ENCODE data around the gene NPAS2.
A peak's percentile ranks its signal among the peaks of the same experiment; 100 is the strongest.

The NPAS2 gene

GRCh38 chr2:100982431-100982861 is 162.5 kb downstream of the NPAS2 start:
- H3K9me3 ChIP-seq = no peaks in the 10 kb centered on the region
- peaks cover 0 to 23% (median 10%) of the 10 kb centered on the region in 3 donors for H3K36me3 ChIP-seq
- H3K27ac ChIP-seq = no peak overlapping the region
- no peak for DNase-seq
- intact Hi-C loops (cut with DNase I; ENCODE audit: low total_unique reads) = loop anchor here (5.0 kb wide), 2 partner anchors 250 to 375 kb away; no protein-coding TSS in a partner anchor
- peaks cover 0 to 36% (median 3%) of the 10 kb centered on the region in 4 donors for H3K4me1 ChIP-seq
- no peak overlapping the region for H3K4me3 ChIP-seq
- TF ChIP-seq CTCF (IDR thresholded peaks at IDR 0.05) = no peak
- no peaks in the 10 kb centered on the region for H3K27me3 ChIP-seq

- intact Hi-C loops (cut with DNase I; ENCODE audit: low total_unique reads) = loop anchor here (5.0 kb wide), 2 partner anchors 251 to 376 kb away; no protein-coding TSS in a partner anchor
- Histone ChIP-seq H3K27ac (no peak overlapping the region), H3K27me3 (no peaks in the 10 kb centered on the region), H3K36me3 (peaks cover 0 to 27% (median 17%) of the 10 kb centered on the region in 3 donors), H3K4me1 (peaks cover 0 to 29% (median 3%) of the 10 kb centered on the region in 4 donors), H3K9me3 (no peaks in the 10 kb centered on the region), H3K4me3 (no peak overlapping the region)
- DNase-seq = no peak
- TF ChIP-seq CTCF (IDR thresholded peaks at IDR 0.05) = no peak
Observed at GRCh38 chr2:100983201-100983600, 163.3 kb downstream of the NPAS2 start.

- peaks cover 0 to 31% (median 18%) of the 10 kb centered on the region in 3 donors for H3K36me3 ChIP-seq
- TF ChIP-seq CTCF (IDR thresholded peaks at IDR 0.05) = no peak
- no peak overlapping the region for H3K4me3 ChIP-seq
- intact Hi-C loops (cut with DNase I; ENCODE audit: low total_unique reads) = loop anchor here (5.0 kb wide), 2 partner anchors 251 to 376 kb away; no protein-coding TSS in a partner anchor
- H3K27me3 ChIP-seq = no peaks in the 10 kb centered on the region
- H3K27ac ChIP-seq = peak overlapping the region in 1 of 2 donors; percentile 13
- no peaks in the 10 kb centered on the region for H3K9me3 ChIP-seq
- peaks cover 0 to 23% (median 3%) of the 10 kb centered on the region in 4 donors for H3K4me1 ChIP-seq
- no peak for DNase-seq
Observed at GRCh38 chr2:100983684-100984310, 163.9 kb downstream of the NPAS2 start.

GRCh38 chr2:100984892-100985307 is 165.0 kb downstream of the NPAS2 start:
- peak overlapping the region in 1 of 2 donors; percentile 13 for H3K27ac ChIP-seq
- no peaks in the 10 kb centered on the region for H3K27me3 ChIP-seq
- no peak overlapping the region for H3K4me3 ChIP-seq
- intact Hi-C loops (cut with DNase I; ENCODE audit: low total_unique reads) = loop anchor here (5.0 kb wide), 2 partner anchors 253 to 378 kb away; no protein-coding TSS in a partner anchor
- peak; percentile 86 to 93 for TF ChIP-seq CTCF (IDR thresholded peaks at IDR 0.05)
- peaks cover 0 to 13% (median 0%) of the 10 kb centered on the region in 4 donors for H3K4me1 ChIP-seq
- DNase-seq = peak; percentile 74 to 86
- peaks cover 0 to 31% (median 18%) of the 10 kb centered on the region in 3 donors for H3K36me3 ChIP-seq
- no peaks in the 10 kb centered on the region for H3K9me3 ChIP-seq

- H3K36me3 ChIP-seq = peaks cover 0 to 41% (median 18%) of the 10 kb centered on the region in 3 donors
- no peak for TF ChIP-seq CTCF (IDR thresholded peaks at IDR 0.05)
- H3K27me3 ChIP-seq = no peaks in the 10 kb centered on the region
- H3K4me3 ChIP-seq = no peak overlapping the region
- H3K27ac ChIP-seq = no peak overlapping the region
- intact Hi-C loops (cut with DNase I; ENCODE audit: low total_unique reads) = no loop called here
- peaks cover 0 to 13% (median 0%) of the 10 kb centered on the region in 4 donors for H3K4me1 ChIP-seq
- H3K9me3 ChIP-seq = no peaks in the 10 kb centered on the region
- no peak for DNase-seq
Observed at GRCh38 chr2:100986157-100986556, 166.2 kb downstream of the NPAS2 start.

Measured in tibial artery (tissue), 4 donors.